Activated T-cell treated with anti-CD3 and anti-CD28 coated beads for 1 hour (primary cell): ENCODE results near the gene ZNF814.
"Not testable (repeated sequence)": the region's sequence is repeated elsewhere in the genome, so short reads cannot be mapped to it uniquely, and the experiment has no call there.

Experiments used
- DNase-seq: peaks from one replicate; pipeline ENCODE4 v3.0.0-alpha.2; 2020; ENCODE audit warnings: low read depth

The ZNF814 gene

GRCh38 chr19:57862351-57862750, 26.5 kb downstream of the ZNF814 start:
- not testable (repeated sequence) for DNase-seq

DNA sequence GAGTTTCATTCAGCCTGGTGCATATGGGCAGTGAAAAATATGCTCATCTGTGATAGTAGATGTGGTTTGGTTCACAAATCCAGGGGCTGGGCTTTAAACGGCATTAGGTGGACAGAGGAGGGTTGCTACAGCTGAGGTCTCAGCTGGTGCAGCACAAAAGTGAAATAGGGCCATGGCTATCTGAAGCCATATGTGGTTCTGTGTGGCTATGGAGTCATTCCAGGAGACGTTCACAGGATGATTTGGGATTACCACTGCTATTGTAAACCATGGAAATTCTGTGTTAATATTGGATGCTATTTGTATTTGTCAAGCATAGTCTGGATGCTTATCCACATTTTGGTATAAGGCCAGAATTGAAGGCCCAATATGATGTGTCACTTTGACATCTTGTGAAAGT, 34.7 kb downstream of the ZNF814 start:
- DNase-seq, result not testable (repeated sequence)

DNA sequence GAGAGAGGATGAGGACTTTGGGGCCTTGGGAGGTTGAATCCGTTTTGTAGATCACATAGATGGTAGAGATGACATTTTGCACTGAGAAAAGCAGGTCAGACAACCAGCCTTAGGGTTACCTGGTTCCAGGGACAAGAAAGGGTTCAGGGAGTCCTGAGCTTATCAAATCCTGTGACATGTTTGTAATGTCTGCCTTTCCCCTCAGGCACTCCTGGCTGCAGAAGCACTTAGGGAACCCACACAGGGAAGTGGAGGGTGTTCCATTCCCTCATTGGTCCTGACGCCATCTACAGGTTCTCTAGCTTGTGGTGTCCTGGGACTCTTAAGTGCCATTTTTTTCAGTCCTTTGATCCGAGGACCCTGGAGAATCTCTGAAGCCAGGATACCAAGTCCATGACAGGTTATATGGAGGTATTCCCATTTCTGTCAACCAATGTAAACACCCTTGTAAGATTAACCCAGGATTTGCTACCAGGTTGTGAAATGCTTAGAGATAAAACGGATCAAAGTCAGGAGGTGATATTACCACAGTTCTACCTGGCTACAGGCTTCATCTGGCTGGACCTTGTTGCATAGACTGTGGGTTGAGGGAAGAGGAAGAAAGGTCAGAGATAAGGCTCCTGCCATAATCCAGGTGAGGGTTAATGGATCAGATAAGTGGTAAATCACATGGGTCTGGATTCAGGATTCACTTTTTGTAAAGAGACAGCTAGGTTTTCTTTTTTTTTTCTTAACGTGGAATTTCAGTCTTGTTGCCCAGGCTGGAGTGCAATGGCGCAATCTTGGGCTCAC, 36.8 kb downstream of the ZNF814 start:
- not testable (repeated sequence) for DNase-seq

- DNase-seq, result no peak
These were observed 38.3 kb downstream of the ZNF814 start for GRCh38 chr19:57850553-57851017.

DNA sequence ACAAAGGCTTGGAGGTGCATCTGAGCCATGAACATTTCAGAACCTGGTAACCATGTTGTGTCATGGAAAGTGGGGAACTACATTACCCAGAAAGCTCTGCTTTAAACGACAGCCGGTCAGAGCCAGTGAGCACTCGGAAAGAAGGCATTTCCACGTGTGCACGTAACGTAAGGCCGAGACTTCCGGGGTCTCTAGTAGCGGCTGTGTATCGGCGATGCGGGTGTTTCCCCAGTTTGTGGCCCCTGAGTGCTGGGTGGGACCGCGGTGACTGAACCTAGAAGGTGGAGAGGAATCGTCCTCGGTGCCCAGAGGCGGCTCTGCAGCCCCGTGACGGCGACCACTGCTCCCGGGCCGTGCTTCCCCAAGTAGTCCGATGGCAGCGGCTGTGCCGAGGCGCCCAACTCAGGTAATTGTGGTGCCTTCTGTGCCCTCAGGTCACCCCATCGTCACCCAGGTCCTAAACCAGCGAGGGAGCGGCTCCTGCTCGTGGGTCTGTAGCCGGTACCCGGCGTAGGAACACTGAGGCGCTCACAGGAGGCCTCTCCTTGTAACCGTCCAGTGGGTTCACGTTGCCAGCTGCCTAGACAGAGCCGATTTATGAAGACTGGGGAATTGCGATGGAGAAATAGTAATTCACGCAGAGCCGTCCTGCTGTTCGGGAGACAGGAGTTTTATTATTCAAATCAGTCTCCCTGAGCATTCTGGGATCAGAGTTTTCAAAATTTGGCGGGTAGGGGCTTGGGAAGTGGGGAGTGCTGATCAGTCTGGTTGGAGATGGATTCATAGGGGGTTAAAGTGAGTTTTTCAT, 39.0 kb downstream of the ZNF814 start, which contains the start of gene ZNF587:
Gene ZNF587, plus strand, starts transcription at position 194 of the 808 bp plus-strand sequence. Its CDS starts 180 bp downstream, at position 374.
- DNase-seq, result peak; percentile 65

GRCh38 chr19:57849162-57849665, 39.6 kb downstream of the ZNF814 start:
- not testable (repeated sequence) for DNase-seq

GRCh38 chr19:57847164-57847563, 41.7 kb downstream of the ZNF814 start:
- not testable (repeated sequence) for DNase-seq

- DNase-seq, result no peak
These were observed 47.6 kb downstream of the ZNF814 start for GRCh38 chr19:57841122-57841763.

- DNase-seq, result not testable (repeated sequence)
These were observed 50.1 kb downstream of the ZNF814 start for GRCh38 chr19:57838622-57839191.

DNA sequence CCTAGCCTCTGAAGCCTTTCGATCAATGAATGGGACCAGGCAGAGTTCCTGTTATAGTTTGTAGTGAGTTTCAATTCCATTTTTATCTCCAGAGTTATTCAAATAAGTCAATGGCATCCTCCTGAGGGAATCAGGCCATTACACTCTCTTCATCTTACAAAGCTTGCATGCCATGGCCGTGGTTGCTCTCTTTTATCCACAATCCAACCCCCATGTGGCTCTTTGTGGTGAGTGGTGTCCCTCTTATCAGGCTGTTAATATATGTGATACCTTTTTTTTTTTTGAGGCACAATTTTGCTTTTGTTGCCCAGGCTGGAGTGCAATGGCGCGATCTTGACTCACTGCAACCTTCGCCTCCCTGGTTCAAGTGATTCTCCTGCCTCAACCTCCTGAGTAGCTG, 51.8 kb downstream of the ZNF814 start:
- DNase-seq, result not testable (repeated sequence)

DNA sequence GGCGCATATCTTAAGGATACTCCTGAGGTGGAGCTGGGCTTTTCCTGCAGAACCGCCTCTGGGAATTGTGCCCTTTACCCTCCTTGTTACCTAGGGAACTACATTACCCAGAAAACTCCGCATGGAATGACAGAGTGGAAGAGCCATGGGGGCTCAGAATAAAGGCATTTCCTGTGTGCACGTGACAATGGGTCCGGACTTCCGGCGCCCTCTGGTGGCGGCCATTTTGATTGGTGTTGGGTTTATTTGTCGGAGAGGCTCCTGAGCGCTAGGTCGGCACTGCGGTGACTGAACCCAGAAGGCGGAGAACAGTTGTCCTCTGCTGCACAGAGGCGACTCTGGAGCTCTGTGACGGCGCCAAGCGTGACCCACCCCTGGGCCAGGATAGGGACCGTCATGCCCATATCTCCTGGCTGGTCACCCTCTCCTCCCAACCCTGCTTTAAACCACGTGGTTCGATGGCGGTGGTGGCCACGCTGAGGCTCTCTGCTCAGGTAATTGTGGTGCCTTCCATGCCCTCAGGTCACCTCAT, 58.7 kb downstream of the ZNF814 start, which contains the start of gene ZNF587B:
Gene ZNF587B, plus strand, starts transcription at position 229 of the 532 bp plus-strand sequence. Its CDS starts 230 bp downstream, at position 459.
- peak; percentile 19 for DNase-seq

GRCh38 chr19:57829316-57829715, 59.5 kb downstream of the ZNF814 start:
- no peak for DNase-seq

DNA sequence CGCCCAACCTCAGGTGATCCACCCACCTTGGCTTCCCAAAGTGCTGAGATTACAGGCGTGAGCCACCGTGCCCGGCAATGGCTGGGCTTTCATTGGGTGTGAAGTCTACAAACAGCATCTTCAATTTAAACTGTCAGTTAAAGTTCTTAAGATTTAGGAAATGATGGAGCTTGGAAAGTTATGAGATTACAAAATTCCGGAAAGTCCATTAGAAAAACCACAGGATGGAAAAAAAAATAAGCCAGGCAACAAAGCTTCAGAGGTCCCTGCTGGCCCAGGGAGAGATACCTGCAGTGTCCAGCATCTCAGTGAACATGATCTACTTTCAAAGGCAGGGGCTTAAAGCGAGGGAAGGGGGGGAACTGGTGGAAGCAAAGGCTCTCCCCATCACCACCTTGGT, 63.3 kb downstream of the ZNF814 start:
- DNase-seq, result no peak

- not testable (repeated sequence) for DNase-seq
These were observed 65.2 kb downstream of the ZNF814 start for GRCh38 chr19:57823608-57824007.

DNA sequence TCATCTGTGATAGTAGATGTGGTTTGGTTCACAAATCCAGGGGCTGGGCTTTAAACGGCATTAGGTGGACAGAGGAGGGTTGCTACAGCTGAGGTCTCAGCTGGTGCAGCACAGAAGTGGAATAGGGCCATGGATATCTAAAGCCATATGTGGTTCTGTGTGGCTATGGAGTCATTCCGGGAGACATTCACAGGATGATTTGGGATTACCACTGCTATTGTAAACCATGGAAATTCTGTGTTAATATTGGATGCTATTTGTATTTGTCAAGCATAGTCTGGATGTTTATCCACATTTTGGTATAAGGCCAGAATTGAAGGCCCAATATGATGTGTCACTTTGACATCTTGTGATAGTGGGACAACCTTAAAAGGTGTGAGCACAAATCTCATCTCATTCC, 65.7 kb downstream of the ZNF814 start:
- DNase-seq, result not testable (repeated sequence)

- DNase-seq, result not testable (repeated sequence)
These were observed 67.3 kb downstream of the ZNF814 start for GRCh38 chr19:57821501-57821900.

- not testable (repeated sequence) for DNase-seq
These were observed 67.7 kb downstream of the ZNF814 start for GRCh38 chr19:57821095-57821494.

- DNase-seq, result no peak
These were observed 68.2 kb downstream of the ZNF814 start for GRCh38 chr19:57820599-57820998.

DNA sequence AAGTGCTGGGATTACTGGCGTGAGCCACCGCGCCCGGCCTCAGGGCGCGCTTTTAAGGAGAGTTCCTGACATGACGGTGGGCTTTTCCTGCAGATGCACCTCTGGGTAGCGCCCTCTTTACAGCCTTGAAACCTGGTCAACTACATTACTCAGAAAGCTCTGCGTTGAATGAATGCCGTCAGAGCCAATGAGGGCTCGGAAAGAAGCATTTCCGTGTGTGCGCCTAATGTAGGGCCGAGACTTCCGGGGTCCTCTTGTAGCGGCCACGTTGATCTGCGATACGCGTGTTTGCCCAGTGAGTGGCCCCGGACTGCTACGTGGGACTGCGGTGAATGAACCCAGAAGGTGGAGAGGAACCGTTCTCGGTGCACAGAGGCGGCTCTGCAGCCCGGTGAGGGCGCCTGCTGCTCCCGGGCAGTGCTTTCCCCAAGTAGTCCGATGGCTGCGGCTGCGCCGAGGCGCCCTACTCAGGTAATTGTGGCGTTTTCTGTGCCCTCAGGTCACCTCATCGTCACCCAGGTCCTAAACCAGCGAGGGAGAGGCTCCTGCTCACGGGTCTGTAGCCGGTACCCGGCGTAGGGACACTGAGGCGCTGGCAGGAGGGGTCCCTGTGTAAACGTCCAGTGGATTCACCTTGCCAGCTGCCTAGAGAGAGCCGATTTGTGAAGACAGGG, 69.2 kb downstream of the ZNF814 start:
- peak; percentile 59 for DNase-seq

- DNase-seq, result no peak
These were observed 70.5 kb downstream of the ZNF814 start for GRCh38 chr19:57818378-57818777.

- no peak for DNase-seq
These were observed 70.9 kb downstream of the ZNF814 start for GRCh38 chr19:57817976-57818375.
